NT2/D1 (cell line): ENCODE results near the gene ENDOV.

Experiments used
- DNase-seq: peaks from one replicate; pipeline ENCODE4 v3.0.0-alpha.2; 2011; ENCODE audit warnings: low read depth, low spot score
- H3K27me3 ChIP-seq: 2 replicates; pipeline ENCODE4 v1.6.0; 2011; ENCODE audit warnings: mild to moderate bottlenecking; ENCODE audit not compliant: insufficient read length, insufficient read depth
- H3K36me3 ChIP-seq: 2 replicates; pipeline ENCODE4 v1.6.1; 2011; ENCODE audit warnings: mild to moderate bottlenecking, low read length, mixed read lengths; ENCODE audit not compliant: insufficient read depth, insufficient read length
- H3K4me1 ChIP-seq: 2 replicates; pipeline ENCODE4 v1.5.1; 2011; ENCODE audit not compliant: insufficient read depth, insufficient read length
- H3K4me3 ChIP-seq: 2 replicates; pipeline ENCODE4 v1.5.1; 2011; ENCODE audit warnings: low read depth; ENCODE audit not compliant: insufficient read length
- H3K9ac ChIP-seq: 2 replicates; pipeline ENCODE4 v1.6.0; 2011; ENCODE audit warnings: low read depth; ENCODE audit not compliant: insufficient read length
- H3K9me3 ChIP-seq: 2 replicates; pipeline ENCODE4 v1.5.1; 2011; ENCODE audit warnings: mild to moderate bottlenecking, low read length; ENCODE audit not compliant: insufficient read depth
- SUZ12 ChIP-seq: IDR thresholded peaks from 2 replicates; pipeline ENCODE4 v1.6.1; 2011; ENCODE audit not compliant: insufficient read length, insufficient read depth; ENCODE audit errors: extremely low read depth
- YY1 ChIP-seq: IDR thresholded peaks from 2 replicates; pipeline ENCODE4 v1.6.1; 2011; ENCODE audit not compliant: insufficient read length, insufficient read depth
- ZNF274 ChIP-seq: IDR thresholded peaks from 2 replicates; pipeline ENCODE4 v1.6.1; 2011; ENCODE audit warnings: mild to moderate bottlenecking, low read depth, low read length

ENDOV gene

DNA sequence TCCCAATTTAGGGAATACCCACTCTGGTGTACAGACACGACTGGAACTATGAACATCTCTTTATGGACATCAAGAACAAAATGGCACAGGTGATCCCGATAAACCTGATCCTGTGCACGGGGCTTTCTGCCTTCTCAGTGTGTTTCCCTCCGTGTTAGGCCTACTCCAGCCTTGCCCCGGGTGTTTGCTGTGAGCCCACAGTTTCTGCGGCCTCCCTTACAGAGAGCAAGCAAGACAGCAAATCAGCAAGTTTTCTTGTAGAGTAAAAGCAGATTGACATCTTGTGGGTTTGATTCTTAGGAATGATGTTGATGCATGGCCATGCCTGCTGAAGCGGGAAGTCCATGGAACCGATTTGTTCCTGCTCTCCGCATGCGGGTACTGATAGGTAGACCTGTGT is 26.4 kb upstream of the ENDOV start:
- Histone ChIP-seq H3K27me3 (no peaks in the 10 kb centered on the region), H3K9ac (no peak overlapping the region), H3K36me3 (peaks cover 91% of the 10 kb centered on the region), H3K9me3 (no peaks in the 10 kb centered on the region), H3K4me3 (no peak overlapping the region), H3K4me1 (no peaks in the 10 kb centered on the region)
- no peak for DNase-seq
- TF ChIP-seq YY1: no peak
- no peak for TF ChIP-seq SUZ12
- no peak for TF ChIP-seq ZNF274

DNA sequence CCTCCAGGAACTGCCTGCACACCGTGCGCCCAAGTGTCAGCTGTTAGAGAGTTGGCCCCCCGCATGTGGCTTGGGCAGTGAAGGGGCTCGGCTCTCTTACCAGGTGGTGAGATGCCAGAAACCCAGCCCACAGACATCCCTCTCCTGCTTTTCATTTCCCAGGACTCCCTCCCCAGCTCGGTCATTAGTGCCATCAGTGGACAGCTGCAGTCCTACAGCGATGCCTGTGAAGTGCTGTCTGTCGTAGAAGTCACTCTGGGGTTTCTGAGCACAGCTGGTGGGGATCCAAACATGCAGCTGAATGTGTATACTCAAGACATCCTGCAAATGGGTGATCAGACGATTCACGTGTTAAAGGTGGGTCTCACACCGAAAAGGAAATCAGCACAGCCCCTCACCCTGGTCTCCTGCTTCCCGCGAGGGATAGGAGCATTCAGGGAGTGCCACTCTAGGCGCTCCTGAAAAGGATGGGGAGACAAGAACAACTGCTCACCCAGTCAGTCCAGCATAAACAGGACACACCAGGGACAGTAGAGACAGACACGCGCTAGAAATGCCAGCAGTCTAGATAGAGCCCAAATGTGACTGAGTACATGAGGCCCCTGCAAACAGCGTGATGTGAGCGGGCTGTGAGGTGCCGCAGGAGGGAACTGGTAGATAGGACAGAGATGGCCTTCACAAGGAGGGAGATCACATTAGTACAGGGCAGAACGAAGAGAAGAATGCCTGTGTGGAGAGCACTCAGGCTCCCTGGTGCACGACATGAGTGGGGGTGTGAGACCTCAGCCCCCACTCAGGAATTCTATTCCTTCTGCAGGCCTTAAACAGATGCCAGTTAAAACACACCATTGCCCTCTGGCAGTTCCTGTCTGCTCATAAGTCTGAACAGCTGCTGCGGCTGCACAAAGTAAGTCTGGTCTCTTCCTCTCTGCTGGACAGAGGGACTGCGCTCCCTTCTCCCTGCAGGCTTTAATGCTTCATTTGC is 25.7 kb upstream of the ENDOV start:
- Histone ChIP-seq H3K36me3 (peaks cover 91% of the 10 kb centered on the region), H3K9me3 (no peaks in the 10 kb centered on the region)
- TF ChIP-seq ZNF274 (no peak), YY1 (no peak)

DNA sequence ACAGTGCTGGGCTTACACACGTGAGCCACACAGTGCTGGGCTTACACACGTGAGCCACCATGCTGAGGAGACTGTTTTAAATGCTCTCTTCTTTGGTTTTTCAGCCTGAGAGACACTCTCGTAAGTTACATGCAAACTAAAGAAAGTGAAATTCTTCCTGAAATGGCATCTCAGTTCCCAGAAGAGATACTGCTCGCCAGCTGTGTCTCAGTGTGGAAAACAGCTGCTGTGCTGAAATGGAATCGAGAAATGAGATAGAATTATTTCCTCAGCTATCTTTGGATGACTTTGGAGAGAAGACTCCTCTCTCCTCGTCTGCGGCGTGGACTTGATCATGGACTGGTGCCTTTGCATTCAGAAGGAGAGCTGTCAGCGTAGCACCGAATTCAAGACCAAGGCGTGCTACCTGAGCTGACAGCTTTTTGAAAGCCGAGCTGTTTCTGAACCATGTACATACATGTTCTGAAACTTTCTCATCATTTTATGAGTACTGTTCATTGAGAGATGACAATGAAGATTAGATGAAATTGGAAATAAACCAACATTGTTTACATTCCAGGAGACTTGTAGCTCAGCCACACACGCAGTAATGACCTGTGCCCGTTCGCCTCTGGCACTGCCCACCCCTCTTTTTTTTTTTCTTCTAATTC is 21.6 kb upstream of the ENDOV start:
- Histone ChIP-seq H3K36me3 (peaks cover 62% of the 10 kb centered on the region), H3K9me3 (no peaks in the 10 kb centered on the region), H3K4me1 (peaks cover 18% of the 10 kb centered on the region), H3K27me3 (no peaks in the 10 kb centered on the region), H3K4me3 (no peak overlapping the region), H3K9ac (no peak overlapping the region)
- no peak for TF ChIP-seq YY1
- no peak for DNase-seq

More for the DNA sequence above, 25.7 kb upstream of the ENDOV start:
- no peak overlapping the region for H3K4me3 ChIP-seq
- no peak for DNase-seq
- no peaks in the 10 kb centered on the region for H3K4me1 ChIP-seq
- no peaks in the 10 kb centered on the region for H3K27me3 ChIP-seq
- no peak overlapping the region for H3K9ac ChIP-seq

DNA sequence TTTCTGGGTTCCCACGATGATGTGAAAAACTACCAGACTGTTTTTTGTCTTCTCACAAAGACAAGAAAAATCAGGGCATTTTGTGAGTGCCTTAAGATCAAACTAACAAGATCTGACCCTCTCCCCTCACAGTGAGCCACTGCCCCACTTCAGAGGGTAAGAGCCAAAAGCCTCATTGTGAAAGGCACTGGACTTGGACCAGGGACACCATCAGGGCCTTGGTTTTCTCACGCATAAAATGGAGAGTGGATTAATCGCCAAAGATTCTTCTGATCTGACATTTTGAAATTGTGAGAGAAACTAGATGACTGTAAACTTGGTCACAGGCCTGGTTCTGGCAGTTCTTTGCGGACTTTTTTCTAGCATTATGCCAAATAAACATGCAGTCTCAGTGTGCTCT is 21.0 kb upstream of the ENDOV start:
- H3K4me3 ChIP-seq: no peak overlapping the region
- no peaks in the 10 kb centered on the region for H3K27me3 ChIP-seq
- DNase-seq: no peak
- H3K36me3 ChIP-seq: peaks cover 57% of the 10 kb centered on the region
- TF ChIP-seq YY1 (no peak), SUZ12 (no peak), ZNF274 (no peak)
- H3K4me1 ChIP-seq: peaks cover 18% of the 10 kb centered on the region
- H3K9ac ChIP-seq: no peak overlapping the region
- H3K9me3 ChIP-seq: no peaks in the 10 kb centered on the region

DNA sequence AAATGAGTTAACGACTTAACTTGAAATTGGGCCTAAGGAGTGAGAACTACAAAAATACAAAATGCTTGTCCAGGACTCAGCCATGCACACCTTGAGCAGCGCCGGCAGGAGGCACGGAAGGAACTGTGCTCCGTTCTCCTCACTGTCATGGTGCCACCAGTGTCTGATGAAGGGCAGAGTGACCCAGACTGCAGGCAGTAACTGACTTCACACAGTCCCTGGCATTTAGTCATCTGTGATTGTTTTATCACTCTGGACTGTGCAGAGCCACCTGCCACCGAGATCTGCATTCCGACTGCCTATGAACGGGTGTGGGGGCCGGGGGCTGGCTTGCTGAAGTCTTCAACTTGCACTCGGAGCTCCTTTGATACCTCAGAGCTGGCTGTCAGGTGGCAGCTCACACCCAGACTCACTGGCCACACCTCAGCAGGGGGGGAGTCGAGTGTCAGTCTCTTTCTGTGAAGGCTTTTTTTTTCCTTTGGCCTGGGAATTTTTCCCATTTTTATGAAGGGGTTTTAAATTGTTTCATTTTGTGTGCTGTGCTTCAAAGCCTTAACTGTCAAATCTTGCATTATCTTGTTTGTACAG is 20.2 kb upstream of the ENDOV start:
- Histone ChIP-seq H3K9me3 (no peaks in the 10 kb centered on the region), H3K4me3 (no peak overlapping the region), H3K36me3 (peaks cover 49% of the 10 kb centered on the region), H3K27me3 (no peaks in the 10 kb centered on the region), H3K9ac (no peak overlapping the region), H3K4me1 (peaks cover 18% of the 10 kb centered on the region)
- DNase-seq: no peak
- TF ChIP-seq YY1: no peak
- TF ChIP-seq ZNF274: no peak
- TF ChIP-seq SUZ12: no peak

DNA sequence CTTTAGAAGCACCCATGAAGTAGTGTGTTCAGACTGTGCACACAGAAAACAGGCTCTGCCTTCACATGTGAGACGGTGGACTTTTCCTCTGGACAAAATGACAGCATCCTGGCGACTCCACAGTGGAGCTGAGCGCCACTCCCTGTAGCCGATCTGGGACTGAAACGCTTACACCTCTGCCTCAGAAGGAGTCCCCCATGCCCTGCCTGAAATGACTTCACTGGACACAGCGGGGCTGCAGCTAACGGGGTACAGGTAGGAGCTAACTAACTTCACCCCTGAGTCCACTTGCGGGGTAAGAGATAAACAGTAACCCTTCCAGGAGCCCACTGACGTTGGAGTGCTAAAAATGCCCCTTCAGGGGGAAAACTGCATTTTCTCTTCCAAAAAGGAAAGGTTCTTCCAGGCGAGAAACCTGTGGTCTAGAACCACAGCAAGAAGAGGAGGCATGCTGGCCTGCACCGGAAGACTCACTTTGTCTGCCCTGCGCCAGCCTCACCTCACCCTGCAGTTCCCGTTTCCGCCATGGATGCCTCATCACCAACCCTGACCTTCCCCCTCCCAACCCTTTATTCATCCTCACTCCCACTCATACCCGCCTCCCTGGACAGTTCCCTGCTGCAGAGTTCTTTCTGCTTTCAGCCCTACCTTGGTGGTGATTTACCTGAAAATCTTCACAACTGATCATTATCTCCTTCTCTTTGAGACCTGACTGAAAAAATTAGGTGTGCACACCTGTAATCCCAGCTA is 19.4 kb upstream of the ENDOV start:
- Histone ChIP-seq H3K36me3 (peaks cover 40% of the 10 kb centered on the region), H3K4me1 (peaks cover 18% of the 10 kb centered on the region), H3K27me3 (no peaks in the 10 kb centered on the region), H3K9me3 (no peaks in the 10 kb centered on the region), H3K4me3 (no peak overlapping the region), H3K9ac (no peak overlapping the region)
- TF ChIP-seq YY1 (no peak), SUZ12 (no peak), ZNF274 (no peak)
- no peak for DNase-seq
